Mesenteric fat pad (tissue), 1 donor: ENCODE data around the gene PRAMEF13. TPM values are rescaled to one million over a fixed set of nuclear protein-coding genes. Genes with fewer than 3 reads are reported as not detected.
"Not testable (repeated sequence)": the region's sequence is repeated elsewhere in the genome, so short reads cannot be mapped to it uniquely, and the experiment has no call there.

ENCODE experiments used
- DNase-seq: peaks from one replicate; pipeline ENCODE4 v3.0.0-alpha.2; 2020; ENCODE audit warnings: low spot score
- long read RNA-seq: library from polyadenylated mRNA; unstranded; transcript quantifications from one replicate; pipeline ENCODE4 v2.0.0, GENCODE V29; 2020
- total RNA-seq: library from RNA; stranded (reverse); fragmentation: NEBNext Ultra II Directional; extraction: Animal tissue kit (Norgen Biotek cat#: 25700); gene quantifications from one replicate; pipeline ENCODE4 v1.2.1, GENCODE V29; 2021
- donor health status: DM: yes; HTN: yes; CAD: no.

The PRAMEF13 gene, protein sequence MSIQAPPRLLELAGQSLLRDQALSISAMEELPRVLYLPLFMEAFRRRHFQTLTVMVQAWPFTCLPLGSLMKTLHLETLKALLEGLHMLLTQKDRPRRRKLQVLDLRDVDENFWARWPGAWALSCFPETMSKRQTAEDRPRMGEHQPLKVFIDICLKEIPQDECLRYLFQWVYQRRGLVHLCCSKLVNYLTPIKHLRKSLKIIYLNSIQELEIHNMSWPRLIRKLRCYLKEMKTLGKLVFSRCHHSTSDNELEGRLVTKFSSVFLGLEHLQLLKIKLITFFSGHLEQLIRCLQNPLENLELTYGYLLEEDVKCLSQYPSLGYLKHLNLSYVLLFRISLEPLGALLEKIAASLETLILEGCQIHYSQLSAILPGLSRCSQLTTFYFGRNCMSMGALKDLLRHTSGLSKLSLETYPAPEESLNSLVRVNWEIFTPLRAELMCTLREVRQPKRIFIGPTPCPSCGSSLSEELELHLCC
- total RNA-seq = not detected
- long read RNA-seq = 0 reads

DNA sequence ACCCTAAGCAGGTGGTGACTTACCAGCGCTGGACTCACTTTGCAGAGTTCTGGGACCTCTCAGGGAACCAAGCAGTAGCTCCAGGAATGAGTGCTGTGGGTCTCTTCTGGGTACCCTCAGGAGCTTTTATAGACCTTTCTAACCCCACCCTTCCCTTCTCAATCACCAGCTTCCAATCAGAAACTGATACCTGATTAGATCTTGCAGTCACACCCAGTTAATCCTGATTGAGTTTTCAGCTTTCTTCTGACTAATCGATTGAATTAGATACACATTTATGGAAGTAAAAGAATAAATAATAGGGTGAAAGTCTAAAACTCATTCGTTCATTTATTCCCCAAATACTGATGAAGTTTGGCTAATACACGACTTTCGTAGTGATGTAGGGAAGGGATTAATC lies at the start of gene PRAMEF13:
Gene PRAMEF13, minus strand, starts transcription at position 101 of the 400 bp plus-strand sequence. CDS start 1,820 bp downstream, outside the sequence.
- not testable (repeated sequence) for DNase-seq

- not testable (repeated sequence) for DNase-seq
Measured at GRCh38 chr1:13247122-13247521, 45.9 kb upstream of the PRAMEF13 start.

DNA sequence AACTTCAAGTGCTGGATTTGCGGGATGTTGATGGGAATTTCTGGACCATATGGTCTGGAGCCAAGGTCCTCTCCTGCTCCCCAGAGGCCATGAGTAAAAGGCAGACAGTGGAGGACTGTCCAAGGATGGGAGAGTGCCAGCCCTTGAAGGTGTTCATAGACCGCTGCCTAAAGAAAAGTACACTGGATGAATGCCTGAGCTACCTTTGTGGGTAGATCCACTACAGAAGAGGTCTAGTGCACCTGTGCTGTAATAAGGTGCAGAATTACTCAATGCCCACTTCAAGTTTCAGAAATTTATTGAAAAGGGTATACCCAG lies 45.3 kb upstream of the PRAMEF13 start:
- DNase-seq = not testable (repeated sequence)

- DNase-seq = not testable (repeated sequence)
Measured at GRCh38 chr1:13245841-13246553, 44.8 kb upstream of the PRAMEF13 start.

DNA sequence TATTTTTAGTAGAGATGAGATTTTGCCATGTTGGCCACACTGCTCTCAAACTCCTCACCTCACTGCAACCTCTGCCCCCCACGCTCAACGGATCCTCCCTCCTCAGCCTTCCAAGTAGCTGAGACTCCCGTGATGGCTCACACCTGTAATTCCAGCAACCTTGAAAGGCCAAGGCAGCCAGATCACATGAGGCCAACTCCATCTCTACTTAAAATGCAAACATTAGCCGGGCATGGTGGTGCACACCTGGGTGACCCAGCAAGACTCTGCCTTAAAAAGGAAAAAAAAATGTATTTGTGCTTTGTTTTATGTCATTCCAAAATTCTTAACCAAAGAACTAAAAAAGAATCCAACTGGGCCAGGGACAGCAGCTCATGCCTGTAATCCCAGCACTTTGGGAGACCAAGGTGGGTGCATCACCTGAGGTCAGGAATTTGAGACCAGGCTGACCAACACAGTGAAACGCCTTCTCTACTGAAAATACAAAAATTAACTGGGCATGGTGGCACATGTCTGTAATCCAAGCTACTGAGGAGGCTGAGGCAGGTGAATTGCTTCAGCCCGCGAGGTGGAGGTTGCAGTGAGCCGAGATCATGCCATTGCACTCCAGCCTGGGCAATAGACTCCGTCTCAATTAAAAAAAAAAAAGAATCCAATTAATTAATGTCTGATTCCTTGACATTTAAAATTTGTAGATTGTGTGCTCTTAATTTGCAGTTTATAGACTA lies 42.5 kb upstream of the PRAMEF13 start:
- not testable (repeated sequence) for DNase-seq

DNA sequence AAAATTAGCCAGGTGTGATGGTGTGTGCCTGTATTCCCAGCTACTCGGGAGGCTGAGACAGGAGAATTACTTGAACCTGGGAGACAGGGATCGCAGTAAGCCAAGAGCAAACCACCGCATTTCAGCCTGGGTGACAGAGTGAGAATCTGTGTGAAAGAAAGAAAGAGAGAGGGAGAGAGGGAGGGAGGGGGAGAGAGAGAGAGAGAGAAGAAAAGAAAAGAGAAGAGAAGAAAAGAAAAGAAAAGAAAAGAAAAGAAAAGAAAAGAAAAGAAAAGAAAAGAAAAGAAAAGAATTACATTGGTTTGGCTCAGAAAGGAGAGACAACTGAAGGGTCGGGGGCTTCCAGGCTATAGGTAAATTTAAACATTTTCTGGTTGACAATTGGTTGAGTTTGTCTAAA lies 38.4 kb upstream of the PRAMEF13 start:
- DNase-seq = not testable (repeated sequence)

- not testable (repeated sequence) for DNase-seq
Measured at GRCh38 chr1:13237572-13237971, 36.4 kb upstream of the PRAMEF13 start.

DNA sequence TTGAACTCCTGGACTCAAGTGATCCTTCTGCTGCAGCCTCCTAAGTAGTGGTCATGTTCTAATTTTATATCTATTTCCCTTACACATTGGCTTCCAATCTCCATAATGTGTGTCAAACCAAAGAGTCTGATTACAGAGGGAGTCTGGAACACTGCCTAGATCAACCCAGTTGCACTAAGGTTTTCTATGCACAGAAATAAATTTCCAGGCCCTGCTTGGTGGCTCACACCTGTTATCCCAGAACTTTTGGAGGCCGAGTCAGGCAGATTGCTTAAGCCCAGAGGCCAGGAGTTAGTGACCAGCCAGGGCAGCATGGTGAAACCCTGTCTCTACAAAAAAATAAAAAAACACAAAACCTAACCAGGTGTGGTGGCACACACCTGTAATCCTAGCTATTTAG lies 32.8 kb upstream of the PRAMEF13 start:
- DNase-seq = peak; percentile 55

DNA sequence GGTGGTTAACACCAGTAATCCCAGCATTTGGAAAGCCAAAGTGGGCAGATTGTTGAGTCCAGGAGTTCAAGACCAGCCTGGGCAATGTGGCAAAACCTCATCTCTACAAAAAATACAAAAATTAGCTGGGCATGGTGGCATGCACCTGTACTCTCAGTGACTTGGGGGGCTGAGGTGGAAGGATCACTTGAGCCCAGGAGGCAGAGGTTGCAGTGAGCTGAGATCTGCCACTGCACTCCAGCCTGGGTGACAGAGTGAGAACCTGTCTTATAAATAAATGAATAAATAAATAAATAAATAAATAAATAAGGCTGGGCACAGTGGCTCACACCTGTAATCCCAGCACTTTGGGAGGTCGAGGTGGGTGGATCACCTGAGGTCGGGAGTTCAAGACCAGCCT lies 30.8 kb upstream of the PRAMEF13 start:
- DNase-seq = peak; percentile 84

DNA sequence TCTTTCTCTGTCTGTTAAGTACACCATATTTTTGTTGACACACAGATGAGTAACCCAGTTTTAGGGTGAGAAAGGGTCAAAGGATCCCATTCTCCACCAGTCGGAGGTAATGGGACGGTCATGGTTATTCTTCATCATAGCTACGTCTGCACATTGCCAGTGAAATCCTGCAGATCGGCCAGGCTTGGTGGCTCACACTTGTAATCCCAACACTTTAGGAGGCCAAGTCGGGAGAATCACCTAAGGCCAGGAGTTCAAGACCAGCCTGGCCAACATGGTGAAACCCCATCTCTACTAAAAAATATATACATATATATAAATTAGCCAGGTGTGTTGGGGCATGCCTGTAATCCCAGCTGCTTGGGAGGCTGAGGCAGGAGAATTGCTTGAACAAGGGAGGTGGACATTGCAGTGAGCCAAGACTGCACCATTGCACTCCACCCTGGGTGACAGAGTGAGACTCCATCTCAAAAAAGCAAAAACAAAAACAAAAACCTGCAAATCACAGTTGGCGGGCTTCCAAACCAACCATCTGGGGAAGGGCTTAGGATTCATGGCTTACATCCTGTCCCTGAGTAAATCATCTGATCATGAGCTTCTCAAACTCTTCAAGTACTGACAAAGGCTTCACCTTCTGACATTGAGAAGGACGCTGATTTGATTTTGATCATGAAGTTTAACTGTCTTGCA lies 30.0 kb upstream of the PRAMEF13 start:
- DNase-seq = not testable (repeated sequence)

GRCh38 chr1:13230601-13231000 lies 29.4 kb upstream of the PRAMEF13 start:
- not testable (repeated sequence) for DNase-seq

- not testable (repeated sequence) for DNase-seq
Measured at GRCh38 chr1:13230096-13230495, 28.9 kb upstream of the PRAMEF13 start.

- peak; percentile 84 for DNase-seq
Measured at GRCh38 chr1:13228343-13228781, 27.2 kb upstream of the PRAMEF13 start.

GRCh38 chr1:13227271-13228055 lies 26.3 kb upstream of the PRAMEF13 start:
- peak; percentile 84 for DNase-seq

DNA sequence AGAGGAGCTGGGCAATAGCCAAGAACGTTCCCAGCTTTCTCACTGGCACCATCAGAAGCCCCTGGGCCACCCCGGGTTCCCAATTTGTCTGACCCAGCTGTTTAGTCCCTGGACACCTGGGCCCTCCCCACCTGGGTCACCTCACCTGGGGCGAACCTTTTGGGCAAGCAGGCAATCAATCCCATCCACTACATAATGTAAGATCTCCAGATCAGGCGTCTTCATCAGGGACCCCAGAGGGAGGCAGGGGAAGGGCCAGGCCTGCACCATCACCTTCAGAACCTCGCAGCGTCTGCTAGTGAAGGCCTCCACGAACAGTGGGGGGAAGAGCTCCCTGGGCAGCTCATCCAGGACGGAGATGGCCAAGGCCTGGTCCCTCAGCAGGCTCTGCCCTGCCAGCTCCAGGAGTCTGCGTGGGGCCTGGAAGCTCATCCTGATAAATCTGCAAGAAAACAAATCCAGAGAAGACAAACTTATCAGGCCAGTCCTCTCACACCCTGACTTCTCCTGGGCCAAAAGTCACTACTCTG lies 24.5 kb upstream of the PRAMEF13 start, which contains the start of gene PRAMEF18:
Gene PRAMEF18, minus strand, starts transcription at position 480 of the 530 bp plus-strand sequence. Its CDS starts 48 bp downstream, at position 432.
- peak; percentile 78 for DNase-seq

DNA sequence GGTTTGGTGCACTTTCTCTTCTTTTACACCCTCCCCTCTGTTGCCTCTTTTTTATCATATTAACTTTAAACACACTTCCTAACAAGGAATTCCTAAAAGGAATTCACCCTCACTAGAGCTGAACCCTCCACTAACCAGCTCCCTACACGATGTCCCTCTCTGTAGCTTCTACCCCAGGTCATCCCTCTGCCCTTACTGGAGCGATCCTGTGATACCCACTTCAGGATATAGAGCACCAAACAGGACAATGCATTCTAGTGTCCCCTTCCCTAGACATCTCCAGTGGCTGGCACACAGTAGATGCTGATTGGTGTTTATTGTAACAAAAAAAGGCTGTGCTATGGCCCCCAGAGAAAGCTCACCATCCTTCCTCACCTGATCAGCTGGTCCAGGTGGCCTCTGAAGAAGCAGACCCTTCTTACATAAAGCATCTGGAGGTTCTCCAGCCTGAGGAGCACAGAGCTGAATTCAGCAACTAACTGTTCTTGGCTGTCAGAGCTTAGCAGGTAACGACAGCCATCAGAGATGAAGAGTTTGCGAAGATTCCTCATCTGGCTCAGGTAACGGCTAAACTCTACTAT lies 23.4 kb upstream of the PRAMEF13 start:
- DNase-seq = peak; percentile 47

- DNase-seq = not testable (repeated sequence)
Measured at GRCh38 chr1:13222788-13223187, 21.6 kb upstream of the PRAMEF13 start.

DNA sequence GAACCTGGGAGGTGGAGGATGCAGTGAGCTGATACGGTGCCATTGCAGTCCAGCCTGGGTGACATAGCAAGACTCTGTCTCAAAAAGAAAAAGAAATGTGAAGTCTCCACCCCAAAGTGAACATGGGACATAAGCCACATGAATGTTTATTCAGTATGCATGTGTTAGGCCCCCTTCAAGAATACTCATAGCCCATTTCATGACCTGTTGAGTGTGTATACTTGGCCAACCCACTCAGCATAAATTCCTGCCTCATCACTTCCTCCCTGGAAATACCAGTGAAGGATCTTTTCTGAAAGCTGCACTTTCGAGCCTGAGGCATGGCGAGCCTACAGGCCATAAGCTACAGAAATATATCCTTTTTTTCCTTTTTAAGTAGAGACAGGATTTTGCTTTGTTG lies 18.0 kb upstream of the PRAMEF13 start:
- DNase-seq = not testable (repeated sequence)

DNA sequence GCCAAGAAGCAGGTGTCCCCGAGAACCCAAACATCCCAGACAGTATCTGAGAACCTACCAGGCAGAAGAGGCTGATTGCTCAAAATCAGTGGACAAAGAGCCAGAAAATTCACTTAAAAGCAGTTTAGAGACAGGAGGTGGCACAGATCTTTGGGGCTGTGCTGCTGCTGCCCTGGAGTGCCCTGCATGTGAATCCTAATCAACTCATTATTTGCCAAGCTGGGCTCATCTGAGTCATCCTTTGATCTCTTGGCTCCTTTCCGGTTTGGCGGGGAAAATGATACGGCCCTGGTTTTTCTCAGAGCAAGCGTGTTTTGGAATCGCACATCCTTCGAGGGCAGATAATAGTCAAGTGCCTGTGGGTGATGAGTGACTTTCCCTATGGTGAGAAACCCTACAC lies 15.4 kb upstream of the PRAMEF13 start:
- DNase-seq = not testable (repeated sequence)
